Mucosa of descending colon (tissue), 3 donors: ENCODE results near the gene MAP7. TPM values are rescaled to one million over a fixed set of nuclear protein-coding genes. Genes with fewer than 3 reads are reported as not detected.

ENCODE experiments used
- ATAC-seq: fragments of 200-7000 bp; cut with Tn5 transposase; one replicate; pipeline ENCODE4 v1.9.1; 2020; ENCODE audit warnings: mild to moderate bottlenecking, moderate library complexity
- DNase-seq, 3 donors: peaks; one replicate each; pipeline ENCODE4 v3.0.0-alpha.2; 2020
- H3K36me3 ChIP-seq: fragments of 200-600 bp; one replicate; pipeline ENCODE4 v1.8.0; 2021; ENCODE audit warnings: low read depth, mild to moderate bottlenecking
- H3K4me1 ChIP-seq: fragments of 200-600 bp; one replicate; pipeline ENCODE4 v1.8.0; 2021; ENCODE audit warnings: low read depth, mild to moderate bottlenecking
- H3K4me3 ChIP-seq: fragments of 200-600 bp; one replicate; pipeline ENCODE4 v1.8.0; 2021; ENCODE audit warnings: mild to moderate bottlenecking
- H3K9me3 ChIP-seq: fragments of 200-600 bp; one replicate; pipeline ENCODE4 v1.8.0; 2021; ENCODE audit warnings: mild to moderate bottlenecking
- CTCF ChIP-seq: fragments of 200-600 bp; IDR thresholded peaks from one replicate; pipeline ENCODE4 v1.8.0; 2022; ENCODE audit warnings: antibody characterized with exemption, mild to moderate bottlenecking
- intact Hi-C, 2 donors: fragments of 100-400 bp; cut with DNase I in 1 of 2; cut with micrococcal nuclease in 1 of 2; formaldehyde crosslinking; loops; one replicate each; pipeline versions ENCODE4 v1.11.0 to v1.11.1; 2022; cut with DNase I, micrococcal nuclease
- total RNA-seq, 3 donors: library from RNA; stranded (reverse); fragmentation: NEBNext Ultra II Directional in 2 of 3; extraction: Animal tissue kit (Norgen Biotek cat#: 25700) in 2 of 3; gene quantifications; one replicate each; pipeline versions ENCODE4 v1.2.1 to v1.2.4, GENCODE V29; 2021 to 2023
- donor health status: DM: no; HTN: no; CAD: no; lungs with moderate emphysema.
- donor health status: DM: no; HTN: no; CAD: no.
- donor health status: DM: no; HTN: yes; CAD: no.

Gene MAP7
- total RNA-seq, 3 donors from 2014 or later: 28.4 to 80.5 (median 68.6) TPM

- peaks cover 21% of the 10 kb centered on the region for H3K4me1 ChIP-seq
- H3K36me3 ChIP-seq: no peaks in the 10 kb centered on the region
- H3K9me3 ChIP-seq: no peaks in the 10 kb centered on the region
- DNase-seq: no peak
- TF ChIP-seq CTCF: no peak
- no peak overlapping the region for H3K4me3 ChIP-seq
- intact Hi-C loops: no loop called here
- ATAC-seq: no peak
These were observed 13.3 kb upstream of the MAP7 start for GRCh38 chr6:136563386-136564152.

- ATAC-seq (no peak), DNase-seq (no peak)
- no peaks in the 10 kb centered on the region for H3K36me3 ChIP-seq
- no peak for TF ChIP-seq CTCF
- intact Hi-C loops: no loop called here
- H3K9me3 ChIP-seq: no peaks in the 10 kb centered on the region
- peaks cover 13% of the 10 kb centered on the region for H3K4me1 ChIP-seq
- H3K4me3 ChIP-seq: no peak overlapping the region
These were observed 12.0 kb upstream of the MAP7 start for GRCh38 chr6:136562211-136562610.

- peak; percentile 41 for ATAC-seq
- intact Hi-C loops: no loop called here
- Histone ChIP-seq H3K4me1 (peaks cover 11% of the 10 kb centered on the region), H3K4me3 (no peak overlapping the region), H3K36me3 (no peaks in the 10 kb centered on the region), H3K9me3 (no peaks in the 10 kb centered on the region)
- no peak for TF ChIP-seq CTCF
- peak; percentile 55 to 63 (median 61) for DNase-seq
These were observed 3.1 kb upstream of the MAP7 start for GRCh38 chr6:136553166-136553787.

- H3K4me1 ChIP-seq: peaks cover 14% of the 10 kb centered on the region
- ATAC-seq (peak; percentile 2), DNase-seq (no peak)
- H3K4me3 ChIP-seq: no peak overlapping the region
- no peaks in the 10 kb centered on the region for H3K9me3 ChIP-seq
- intact Hi-C loops: no loop called here
- no peaks in the 10 kb centered on the region for H3K36me3 ChIP-seq
- TF ChIP-seq CTCF: no peak
These were observed 1.8 kb upstream of the MAP7 start for GRCh38 chr6:136552054-136552453.

GRCh38 chr6:136551103-136551502 is 881 bp upstream of the MAP7 start:
- Histone ChIP-seq H3K36me3 (no peaks in the 10 kb centered on the region), H3K4me1 (peaks cover 18% of the 10 kb centered on the region), H3K4me3 (peak overlapping the region; percentile 66), H3K9me3 (no peaks in the 10 kb centered on the region)
- DNase-seq (no peak), ATAC-seq (no peak)
- intact Hi-C loops: no loop called here
- no peak for TF ChIP-seq CTCF
